NT2/D1 (cell line): Measurements from ENCODE around the gene CAPN14.

ENCODE experiments used
- DNase-seq: peaks from one replicate; pipeline ENCODE4 v3.0.0-alpha.2; 2011; ENCODE audit warnings: low read depth, low spot score
- H3K27me3 ChIP-seq: 2 replicates; pipeline ENCODE4 v1.6.0; 2011; ENCODE audit warnings: mild to moderate bottlenecking; ENCODE audit not compliant: insufficient read length, insufficient read depth
- H3K36me3 ChIP-seq: 2 replicates; pipeline ENCODE4 v1.6.1; 2011; ENCODE audit warnings: mild to moderate bottlenecking, low read length, mixed read lengths; ENCODE audit not compliant: insufficient read depth, insufficient read length
- H3K4me1 ChIP-seq: 2 replicates; pipeline ENCODE4 v1.5.1; 2011; ENCODE audit not compliant: insufficient read depth, insufficient read length
- H3K4me3 ChIP-seq: 2 replicates; pipeline ENCODE4 v1.5.1; 2011; ENCODE audit warnings: low read depth; ENCODE audit not compliant: insufficient read length
- H3K9ac ChIP-seq: 2 replicates; pipeline ENCODE4 v1.6.0; 2011; ENCODE audit warnings: low read depth; ENCODE audit not compliant: insufficient read length
- H3K9me3 ChIP-seq: 2 replicates; pipeline ENCODE4 v1.5.1; 2011; ENCODE audit warnings: mild to moderate bottlenecking, low read length; ENCODE audit not compliant: insufficient read depth
- SUZ12 ChIP-seq: IDR thresholded peaks from 2 replicates; pipeline ENCODE4 v1.6.1; 2011; ENCODE audit not compliant: insufficient read length, insufficient read depth; ENCODE audit errors: extremely low read depth
- YY1 ChIP-seq: IDR thresholded peaks from 2 replicates; pipeline ENCODE4 v1.6.1; 2011; ENCODE audit not compliant: insufficient read length, insufficient read depth
- ZNF274 ChIP-seq: IDR thresholded peaks from 2 replicates; pipeline ENCODE4 v1.6.1; 2011; ENCODE audit warnings: mild to moderate bottlenecking, low read depth, low read length

CAPN14 gene

GRCh38 chr2:31127931-31128330, 89.4 kb downstream of the CAPN14 start:
- no peaks in the 10 kb centered on the region for H3K4me1 ChIP-seq

GRCh38 chr2:31125918-31126695, 91.2 kb downstream of the CAPN14 start:
- no peak for DNase-seq
- Histone ChIP-seq H3K36me3 (no peaks in the 10 kb centered on the region), H3K9ac (no peak overlapping the region), H3K9me3 (no peaks in the 10 kb centered on the region), H3K4me3 (no peak overlapping the region), H3K27me3 (no peaks in the 10 kb centered on the region), H3K4me1 (no peaks in the 10 kb centered on the region)
- TF ChIP-seq YY1: no peak
- no peak for TF ChIP-seq SUZ12
- TF ChIP-seq ZNF274: no peak

More at GRCh38 chr2:31127931-31128330, 89.4 kb downstream of the CAPN14 start:
- Histone ChIP-seq H3K9ac (no peak overlapping the region), H3K9me3 (no peaks in the 10 kb centered on the region), H3K4me3 (no peak overlapping the region), H3K27me3 (no peaks in the 10 kb centered on the region), H3K36me3 (no peaks in the 10 kb centered on the region)
- TF ChIP-seq SUZ12 (no peak), YY1 (no peak), ZNF274 (no peak)
- DNase-seq: no peak

GRCh38 chr2:31124904-31125303, 92.4 kb downstream of the CAPN14 start:
- Histone ChIP-seq H3K4me1 (no peaks in the 10 kb centered on the region), H3K9me3 (no peaks in the 10 kb centered on the region), H3K27me3 (no peaks in the 10 kb centered on the region), H3K4me3 (no peak overlapping the region), H3K9ac (no peak overlapping the region), H3K36me3 (no peaks in the 10 kb centered on the region)
- DNase-seq: no peak
- TF ChIP-seq SUZ12 (no peak), YY1 (no peak), ZNF274 (no peak)
